ENCODE data around the gene FOXD2.

Gene FOXD2

GRCh38 chr1:47440599-47441081, 2.8 kb downstream of the FOXD2 start:
- Mint-ChIP-seq H3K27ac (no peak overlapping the region), H3K27me3 (peaks cover 5% of the 10 kb centered on the region), H3K4me3 (no peak overlapping the region), H3K9me3 (no peaks in the 10 kb centered on the region), H3K4me1 (peaks cover 9% of the 10 kb centered on the region), H3K36me3 (no peaks in the 10 kb centered on the region)
- no peak for ATAC-seq (ENCODE audit: low read depth)
- DNase-seq (ENCODE audit: low spot score in 2 of 2): no peak

GRCh38 chr1:47441450-47442106, 3.7 kb downstream of the FOXD2 start:
- Mint-ChIP-seq H3K27ac (no peak overlapping the region), H3K36me3 (no peaks in the 10 kb centered on the region), H3K9me3 (no peaks in the 10 kb centered on the region), H3K4me1 (peaks cover 3% of the 10 kb centered on the region), H3K27me3 (peaks cover 7% of the 10 kb centered on the region), H3K4me3 (no peak overlapping the region)
- ATAC-seq (ENCODE audit: low read depth) (no peak), DNase-seq (ENCODE audit: low spot score in 2 of 2) (no peak)

DNA sequence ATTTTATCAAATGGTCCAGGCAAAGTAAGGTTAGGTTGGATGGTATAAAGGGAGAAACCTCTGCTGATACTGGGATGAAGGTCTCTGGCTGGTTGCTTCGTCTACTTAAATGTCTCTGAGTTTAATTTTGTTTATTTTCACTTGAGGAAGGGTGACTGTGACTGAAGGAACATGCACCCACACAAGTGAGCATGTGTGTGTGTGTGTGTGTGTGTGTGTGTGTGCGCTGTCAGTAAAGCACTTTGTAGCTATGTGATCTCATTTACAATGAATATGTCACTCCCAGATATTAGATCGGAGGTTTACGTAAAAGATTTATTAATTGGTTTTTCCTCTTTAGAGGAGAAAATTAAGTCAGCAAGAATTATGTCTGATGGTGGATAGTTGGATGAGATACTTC, 4.4 kb downstream of the FOXD2 start:
- Mint-ChIP-seq H3K4me3 (no peak overlapping the region), H3K27ac (no peak overlapping the region), H3K9me3 (no peaks in the 10 kb centered on the region), H3K36me3 (no peaks in the 10 kb centered on the region), H3K27me3 (peaks cover 12% of the 10 kb centered on the region), H3K4me1 (no peaks in the 10 kb centered on the region)
- DNase-seq (ENCODE audit: low spot score in 2 of 2) (no peak), ATAC-seq (ENCODE audit: low read depth) (no peak)

DNA sequence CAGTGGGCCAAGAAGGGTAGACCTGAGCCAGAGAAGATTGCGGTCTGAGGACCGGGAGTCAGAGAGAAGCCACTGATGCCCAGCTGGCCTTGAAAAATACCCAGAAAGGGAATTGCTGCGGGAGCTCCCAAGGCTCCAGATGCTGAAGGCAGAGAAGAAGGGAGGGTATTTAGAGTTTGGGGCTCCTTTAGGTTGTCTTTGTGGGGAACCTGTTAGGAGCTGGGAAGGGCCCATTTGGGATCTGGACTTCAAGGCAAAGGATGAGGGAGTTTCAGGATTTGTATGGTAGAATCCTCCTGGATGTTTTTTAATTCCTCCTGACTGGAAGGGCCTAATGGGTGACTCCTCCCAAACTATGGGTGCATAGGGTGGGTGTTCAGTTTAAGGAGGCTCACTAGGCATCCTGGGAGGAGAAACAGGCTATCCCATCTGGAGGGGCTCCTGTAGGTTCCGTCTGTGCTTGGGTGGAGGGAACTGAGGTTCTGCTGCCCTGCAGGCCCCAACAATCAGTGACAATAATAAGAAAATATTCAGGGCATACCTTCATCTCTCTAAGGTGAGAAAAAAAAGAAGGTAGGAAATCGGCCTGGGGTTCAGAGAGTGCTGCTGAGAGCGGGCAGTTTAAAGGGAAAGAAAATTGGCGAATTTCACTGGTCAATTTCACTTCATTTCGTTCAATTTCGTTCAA, 5.1 kb downstream of the FOXD2 start:
- DNase-seq (ENCODE audit: low spot score in 2 of 2): no peak
- H3K9me3 Mint-ChIP-seq: no peaks in the 10 kb centered on the region
- no peaks in the 10 kb centered on the region for H3K36me3 Mint-ChIP-seq
- H3K4me1 Mint-ChIP-seq: no peaks in the 10 kb centered on the region
- H3K27me3 Mint-ChIP-seq: peaks cover 13% of the 10 kb centered on the region
- no peak overlapping the region for H3K4me3 Mint-ChIP-seq
- no peak overlapping the region for H3K27ac Mint-ChIP-seq
- ATAC-seq (ENCODE audit: low read depth): no peak

DNA sequence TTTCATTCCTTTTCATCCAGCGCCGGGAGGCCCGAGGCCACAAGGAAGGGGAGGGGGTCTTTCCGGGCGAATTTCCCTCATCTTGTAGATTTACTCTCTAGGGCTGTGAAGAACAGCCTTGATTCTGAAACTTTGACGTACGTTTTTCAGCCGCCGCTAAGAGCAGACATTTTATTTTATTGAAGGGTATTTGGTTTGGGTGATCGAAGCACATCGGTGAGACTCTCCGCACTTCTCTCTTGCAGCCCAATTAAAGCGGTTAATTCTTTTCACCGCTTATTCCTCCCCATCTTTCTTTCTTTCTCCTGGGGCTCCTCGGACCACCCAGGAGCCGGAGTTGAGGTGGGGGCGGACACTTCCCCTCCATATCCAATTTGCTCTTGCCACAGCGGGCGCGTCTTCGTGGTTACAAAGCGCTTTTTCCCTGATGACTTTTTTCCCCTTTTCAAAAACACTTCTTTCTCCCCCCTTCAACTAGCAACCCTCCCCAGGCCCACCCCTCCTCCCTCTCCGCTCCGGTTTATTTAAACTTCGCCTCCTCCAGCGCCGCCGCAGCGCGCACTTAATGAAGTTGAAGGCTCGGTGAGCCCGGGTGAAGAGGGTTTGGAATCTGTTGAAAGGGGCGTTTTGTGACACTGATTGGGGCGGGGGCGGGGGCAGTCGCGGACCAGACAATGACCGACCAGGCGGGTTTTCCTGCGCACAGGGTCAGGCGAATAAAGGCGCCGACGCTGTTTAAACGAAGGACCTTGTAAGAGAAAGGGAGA, 5.9 kb downstream of the FOXD2 start:
- no peaks in the 10 kb centered on the region for H3K36me3 Mint-ChIP-seq

DNA sequence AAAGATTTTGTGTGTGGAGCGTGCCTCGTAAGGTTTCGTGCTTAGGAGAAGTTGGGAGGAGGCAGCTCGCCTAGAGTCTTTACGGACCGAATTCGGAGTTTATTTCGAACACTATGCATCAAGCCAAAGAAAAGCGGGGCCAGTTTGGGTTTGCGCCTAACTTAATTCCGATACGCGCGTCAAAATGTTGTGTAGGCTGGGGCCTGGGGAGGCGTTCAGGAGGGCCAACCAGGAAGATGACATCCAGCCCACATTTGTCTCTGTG, 6.4 kb downstream of the FOXD2 start:
- no peaks in the 10 kb centered on the region for H3K4me1 Mint-ChIP-seq
- no peak overlapping the region for H3K4me3 Mint-ChIP-seq
- H3K27me3 Mint-ChIP-seq: peaks cover 13% of the 10 kb centered on the region
- no peaks in the 10 kb centered on the region for H3K9me3 Mint-ChIP-seq
- ATAC-seq (ENCODE audit: low read depth): no peak
- no peak for DNase-seq (ENCODE audit: low spot score in 2 of 2)
- H3K27ac Mint-ChIP-seq: peak overlapping the region; percentile 51
- no peaks in the 10 kb centered on the region for H3K36me3 Mint-ChIP-seq

More for the DNA sequence above, 5.9 kb downstream of the FOXD2 start:
- Mint-ChIP-seq H3K4me1 (no peaks in the 10 kb centered on the region), H3K4me3 (no peak overlapping the region), H3K9me3 (no peaks in the 10 kb centered on the region), H3K27me3 (peaks cover 13% of the 10 kb centered on the region), H3K27ac (peak overlapping the region; percentile 51)
- no peak for DNase-seq (ENCODE audit: low spot score in 2 of 2)
- no peak for ATAC-seq (ENCODE audit: low read depth)

GRCh38 chr1:47444562-47445465, 7.0 kb downstream of the FOXD2 start:
- peak overlapping the region; percentile 18 for H3K4me3 Mint-ChIP-seq
- H3K27me3 Mint-ChIP-seq: peaks cover 13% of the 10 kb centered on the region
- ATAC-seq (ENCODE audit: low read depth): no peak
- no peak for DNase-seq (ENCODE audit: low spot score in 2 of 2)
- H3K4me1 Mint-ChIP-seq: no peaks in the 10 kb centered on the region
- no peaks in the 10 kb centered on the region for H3K9me3 Mint-ChIP-seq
- H3K36me3 Mint-ChIP-seq: no peaks in the 10 kb centered on the region
- peak overlapping the region; percentile 51 for H3K27ac Mint-ChIP-seq

DNA sequence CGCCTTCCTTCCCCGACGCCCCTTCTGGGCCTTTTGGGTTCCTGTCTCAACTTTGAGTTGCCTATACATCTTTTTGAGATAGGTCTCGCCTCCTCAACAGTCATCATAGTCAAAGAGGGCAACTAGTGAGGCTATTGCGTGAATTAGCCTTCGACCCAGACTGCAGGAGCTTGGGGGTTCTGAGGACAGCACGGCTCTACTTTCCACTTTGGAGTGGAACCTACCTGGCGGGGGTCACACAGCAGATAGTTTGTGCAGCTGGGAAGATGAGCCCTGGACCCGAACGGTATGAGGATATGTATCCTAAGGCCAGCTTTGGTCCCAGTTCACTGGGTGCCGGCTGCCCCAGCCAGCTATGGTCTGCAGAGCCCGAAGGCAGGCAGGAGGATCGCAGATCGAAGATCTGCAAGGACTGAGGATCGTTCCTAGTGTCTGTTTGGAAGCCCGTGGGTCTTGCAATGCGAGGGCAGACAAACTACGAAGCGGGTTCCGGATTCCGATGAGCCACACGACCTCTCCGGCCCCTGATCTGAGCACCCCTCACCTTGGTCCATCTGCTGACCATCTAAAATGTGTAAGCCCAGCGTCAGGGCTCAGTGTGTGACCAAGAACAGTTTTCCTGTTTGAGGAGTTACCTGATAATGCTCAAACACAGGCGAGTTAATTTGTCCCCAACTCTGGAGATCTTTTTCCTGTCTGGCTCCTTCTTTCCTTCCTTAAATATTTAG, 8.1 kb downstream of the FOXD2 start:
- Mint-ChIP-seq H3K4me3 (no peak overlapping the region), H3K4me1 (no peaks in the 10 kb centered on the region), H3K9me3 (no peaks in the 10 kb centered on the region), H3K36me3 (no peaks in the 10 kb centered on the region), H3K27me3 (peaks cover 18% of the 10 kb centered on the region), H3K27ac (no peak overlapping the region)
- DNase-seq (ENCODE audit: low spot score in 2 of 2) (no peak), ATAC-seq (ENCODE audit: low read depth) (no peak)

DNA sequence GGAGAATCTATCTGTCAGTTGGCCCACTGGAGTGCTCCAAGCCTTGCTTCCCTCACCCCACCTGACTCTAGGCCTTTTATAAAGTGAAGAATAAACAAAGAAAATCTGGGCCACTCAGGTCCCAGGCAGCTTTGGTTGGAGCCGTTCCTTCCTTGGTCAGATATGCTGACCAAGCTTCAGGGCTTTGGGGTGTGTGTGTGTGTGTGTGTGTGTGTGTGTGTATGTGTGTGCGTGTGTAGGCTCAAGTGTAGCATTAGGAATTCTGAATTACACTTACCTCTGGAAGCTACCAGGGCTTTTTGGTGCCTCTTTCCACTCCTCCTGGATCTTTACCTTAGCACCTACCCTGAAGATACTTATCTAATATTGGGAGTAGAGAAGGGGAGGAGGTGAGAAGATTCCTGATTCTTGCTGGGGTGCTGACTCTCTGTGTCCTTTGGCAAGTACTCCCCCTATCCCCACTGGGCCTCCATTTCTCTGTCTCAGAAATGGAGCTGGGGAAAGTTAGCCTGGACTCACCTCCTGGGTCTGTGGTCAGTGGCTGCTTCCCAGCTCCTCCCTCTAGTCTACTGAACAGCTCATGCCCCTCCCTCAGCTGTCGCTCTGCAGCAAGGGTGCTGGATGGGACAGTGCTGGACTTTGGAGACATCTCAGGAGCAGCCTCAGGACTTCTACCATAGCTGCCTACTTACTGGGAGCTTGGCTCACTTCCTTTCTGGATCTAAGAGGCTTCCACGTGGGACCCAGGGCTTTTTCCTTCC, 10.8 kb downstream of the FOXD2 start:
- H3K27me3 Mint-ChIP-seq: peaks cover 26% of the 10 kb centered on the region
- no peak for DNase-seq (ENCODE audit: low spot score in 2 of 2)
- H3K9me3 Mint-ChIP-seq: no peaks in the 10 kb centered on the region
- H3K27ac Mint-ChIP-seq: no peak overlapping the region
- no peak for ATAC-seq (ENCODE audit: low read depth)
- no peaks in the 10 kb centered on the region for H3K36me3 Mint-ChIP-seq
- no peaks in the 10 kb centered on the region for H3K4me1 Mint-ChIP-seq
- H3K4me3 Mint-ChIP-seq: no peak overlapping the region

GRCh38 chr1:47449822-47450552, 12.1 kb downstream of the FOXD2 start:
- H3K27ac Mint-ChIP-seq: no peak overlapping the region
- ATAC-seq (ENCODE audit: low read depth) (no peak), DNase-seq (ENCODE audit: low spot score in 2 of 2) (no peak)
- H3K4me1 Mint-ChIP-seq: no peaks in the 10 kb centered on the region
- no peak overlapping the region for H3K4me3 Mint-ChIP-seq
- peaks cover 22% of the 10 kb centered on the region for H3K27me3 Mint-ChIP-seq
- H3K36me3 Mint-ChIP-seq: no peaks in the 10 kb centered on the region
- no peaks in the 10 kb centered on the region for H3K9me3 Mint-ChIP-seq

GRCh38 chr1:47450606-47451005, 12.8 kb downstream of the FOXD2 start:
- H3K27me3 Mint-ChIP-seq: peaks cover 26% of the 10 kb centered on the region
- H3K36me3 Mint-ChIP-seq: no peaks in the 10 kb centered on the region
- no peaks in the 10 kb centered on the region for H3K9me3 Mint-ChIP-seq
- ATAC-seq (ENCODE audit: low read depth) (no peak), DNase-seq (ENCODE audit: low spot score in 2 of 2) (no peak)
- no peaks in the 10 kb centered on the region for H3K4me1 Mint-ChIP-seq
- H3K4me3 Mint-ChIP-seq: no peak overlapping the region
- no peak overlapping the region for H3K27ac Mint-ChIP-seq

DNA sequence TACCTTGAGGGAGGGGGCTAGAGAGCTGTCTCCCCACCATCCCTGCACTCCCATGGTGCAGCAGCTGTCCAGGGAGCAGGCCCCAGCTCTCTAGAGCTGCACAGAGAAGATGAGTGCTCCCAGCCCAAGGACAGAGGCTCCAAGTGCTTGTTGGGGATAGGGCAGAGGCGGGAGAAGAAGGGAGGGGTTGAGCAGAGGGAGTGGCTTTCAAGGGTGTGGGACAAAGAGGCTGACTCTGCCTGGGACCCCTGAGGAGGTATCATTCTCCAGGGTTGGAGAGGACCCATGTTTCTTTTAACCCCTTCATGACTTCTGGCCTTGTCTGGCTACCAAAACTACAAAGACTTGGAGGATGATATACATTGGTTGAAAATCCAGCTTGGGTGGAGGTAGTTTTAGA, 14.6 kb downstream of the FOXD2 start:
- Mint-ChIP-seq H3K36me3 (no peaks in the 10 kb centered on the region), H3K4me1 (no peaks in the 10 kb centered on the region), H3K9me3 (peaks cover 1% of the 10 kb centered on the region), H3K27me3 (peaks cover 18% of the 10 kb centered on the region), H3K4me3 (no peak overlapping the region), H3K27ac (no peak overlapping the region)
- ATAC-seq (ENCODE audit: low read depth): no peak
- no peak for DNase-seq (ENCODE audit: low spot score in 2 of 2)
